ENCODE data around the gene ESR2. TPM values are rescaled to one million over a fixed set of nuclear protein-coding genes. Genes with fewer than 3 reads are reported as not detected.

The ESR2 gene
- total and polyA plus RNA-seq, 2 experiments from 2014 or later, result 1.00 TPM; not detected in 1

GRCh38 chr14:64174922-64175782, 119.0 kb downstream of the ESR2 start:
- Histone ChIP-seq H4K20me1 (ENCODE audit: insufficient read depth, poor library complexity, severe bottlenecking) (no peaks in the 10 kb centered on the region), H3K9me3 (ENCODE audit: low read depth) (no peaks in the 10 kb centered on the region), H3K4me3 (no peak overlapping the region), H2AFZ (no peak overlapping the region), H3K27ac (no peak overlapping the region), H3K4me2 (no peak overlapping the region), H3K27me3 (no peaks in the 10 kb centered on the region), H3K36me3 (replicated peaks; ENCODE audit: insufficient read depth, low read depth) (no peaks in the 10 kb centered on the region), H3K9me2 (replicated peaks; ENCODE audit: insufficient read depth) (no peaks in the 10 kb centered on the region), H3K79me2 (no peaks in the 10 kb centered on the region), H3K4me1 (ENCODE audit: insufficient read depth) (no peaks in the 10 kb centered on the region)
- no peak for TF ChIP-seq EZH2 (IDR thresholded peaks at IDR 0.05; ENCODE audit: borderline replicate concordance)
- no peak for TF ChIP-seq EZH2phosphoT487 (IDR thresholded peaks at IDR 0.05; ENCODE audit: low read depth, severe bottlenecking, unreplicated experiment)
- TF ChIP-seq, protein P1, sequence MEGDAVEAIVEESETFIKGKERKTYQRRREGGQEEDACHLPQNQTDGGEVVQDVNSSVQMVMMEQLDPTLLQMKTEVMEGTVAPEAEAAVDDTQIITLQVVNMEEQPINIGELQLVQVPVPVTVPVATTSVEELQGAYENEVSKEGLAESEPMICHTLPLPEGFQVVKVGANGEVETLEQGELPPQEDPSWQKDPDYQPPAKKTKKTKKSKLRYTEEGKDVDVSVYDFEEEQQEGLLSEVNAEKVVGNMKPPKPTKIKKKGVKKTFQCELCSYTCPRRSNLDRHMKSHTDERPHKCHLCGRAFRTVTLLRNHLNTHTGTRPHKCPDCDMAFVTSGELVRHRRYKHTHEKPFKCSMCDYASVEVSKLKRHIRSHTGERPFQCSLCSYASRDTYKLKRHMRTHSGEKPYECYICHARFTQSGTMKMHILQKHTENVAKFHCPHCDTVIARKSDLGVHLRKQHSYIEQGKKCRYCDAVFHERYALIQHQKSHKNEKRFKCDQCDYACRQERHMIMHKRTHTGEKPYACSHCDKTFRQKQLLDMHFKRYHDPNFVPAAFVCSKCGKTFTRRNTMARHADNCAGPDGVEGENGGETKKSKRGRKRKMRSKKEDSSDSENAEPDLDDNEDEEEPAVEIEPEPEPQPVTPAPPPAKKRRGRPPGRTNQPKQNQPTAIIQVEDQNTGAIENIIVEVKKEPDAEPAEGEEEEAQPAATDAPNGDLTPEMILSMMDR (IDR thresholded peaks at IDR 0.05; ENCODE audit: poor library complexity), result no peak
- 96% methylated on average over 2 of the region's 2 CpGs for WGBS (ENCODE audit: low lambda C conversion rate, missing lambda C conversion rate)
- DNase-seq (ENCODE audit: low spot score), result no peak

DNA sequence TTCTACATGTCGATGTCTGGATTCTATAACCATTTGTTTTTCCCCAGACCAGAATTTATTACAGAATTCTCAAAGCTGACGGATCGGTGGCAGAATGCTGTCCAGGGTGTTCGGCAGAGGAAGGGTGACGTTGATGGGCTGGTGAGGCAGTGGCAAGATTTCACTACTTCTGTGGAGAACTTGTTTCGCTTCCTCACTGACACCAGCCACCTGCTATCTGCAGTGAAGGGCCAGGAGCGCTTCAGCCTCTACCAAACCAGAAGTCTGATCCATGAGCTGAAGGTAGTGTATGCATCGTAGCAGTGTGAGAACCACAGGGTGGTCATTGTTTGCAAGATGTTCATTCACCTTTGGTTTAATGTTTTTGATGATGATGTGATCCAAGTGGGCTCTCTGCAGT, 124.0 kb downstream of the ESR2 start:
- H3K36me3 ChIP-seq (replicated peaks; ENCODE audit: insufficient read depth, low read depth), result no peaks in the 10 kb centered on the region
- 97% methylated on average over 8 of the region's 8 CpGs for WGBS (ENCODE audit: low lambda C conversion rate, missing lambda C conversion rate)
- DNase-seq (ENCODE audit: low spot score), result no peak

DNA sequence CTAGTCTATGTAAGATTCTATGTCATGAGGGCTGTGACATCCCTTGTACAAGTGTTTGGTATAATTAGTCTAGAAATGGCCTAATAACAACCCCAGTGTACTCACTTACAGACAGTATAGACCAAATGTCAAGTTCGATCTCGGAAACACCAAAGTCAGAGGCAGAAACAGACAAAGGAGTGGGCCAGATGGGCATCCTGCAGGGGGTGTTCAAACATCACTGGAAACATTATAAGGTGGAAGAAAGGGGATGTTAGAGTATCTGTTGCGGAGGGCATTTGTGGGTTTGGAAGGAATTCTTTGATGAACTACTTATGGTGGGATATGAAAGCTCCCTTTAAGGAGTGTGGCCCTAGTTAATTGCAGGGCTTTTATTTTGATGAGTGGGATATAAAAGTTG, 134.6 kb downstream of the ESR2 start:
- no peak for DNase-seq (ENCODE audit: low spot score)
- Histone ChIP-seq H4K20me1 (ENCODE audit: insufficient read depth, poor library complexity, severe bottlenecking) (no peaks in the 10 kb centered on the region), H3K36me3 (replicated peaks; ENCODE audit: insufficient read depth, low read depth) (no peaks in the 10 kb centered on the region)

More for the DNA sequence above, 124.0 kb downstream of the ESR2 start:
- no peaks in the 10 kb centered on the region for H3K9me2 ChIP-seq (replicated peaks; ENCODE audit: insufficient read depth)
- TF ChIP-seq EZH2phosphoT487 (IDR thresholded peaks at IDR 0.05; ENCODE audit: low read depth, severe bottlenecking, unreplicated experiment), result no peak
- TF ChIP-seq, protein P1 (IDR thresholded peaks at IDR 0.05; ENCODE audit: poor library complexity), result no peak
- H2AFZ ChIP-seq, result no peak overlapping the region
- no peaks in the 10 kb centered on the region for H4K20me1 ChIP-seq (ENCODE audit: insufficient read depth, poor library complexity, severe bottlenecking)
- no peaks in the 10 kb centered on the region for H3K79me2 ChIP-seq
- no peaks in the 10 kb centered on the region for H3K9me3 ChIP-seq (ENCODE audit: low read depth)
- H3K27me3 ChIP-seq, result no peaks in the 10 kb centered on the region
- no peak overlapping the region for H3K27ac ChIP-seq
- no peak overlapping the region for H3K4me2 ChIP-seq
- H3K4me3 ChIP-seq, result no peak overlapping the region
- no peaks in the 10 kb centered on the region for H3K4me1 ChIP-seq (ENCODE audit: insufficient read depth)

More for the DNA sequence above, 134.6 kb downstream of the ESR2 start:
- Histone ChIP-seq H3K4me1 (ENCODE audit: insufficient read depth) (no peaks in the 10 kb centered on the region), H2AFZ (no peak overlapping the region), H3K9me3 (ENCODE audit: low read depth) (no peaks in the 10 kb centered on the region), H3K4me2 (no peak overlapping the region), H3K4me3 (no peak overlapping the region), H3K27me3 (no peaks in the 10 kb centered on the region), H3K27ac (no peak overlapping the region), H3K79me2 (no peaks in the 10 kb centered on the region), H3K9me2 (replicated peaks; ENCODE audit: insufficient read depth) (no peaks in the 10 kb centered on the region)
- TF ChIP-seq EZH2phosphoT487 (IDR thresholded peaks at IDR 0.05; ENCODE audit: low read depth, severe bottlenecking, unreplicated experiment) (no peak), EZH2 (IDR thresholded peaks at IDR 0.05; ENCODE audit: borderline replicate concordance) (no peak)
- TF ChIP-seq, protein P1 (IDR thresholded peaks at IDR 0.05; ENCODE audit: poor library complexity), result no peak
- WGBS (ENCODE audit: low lambda C conversion rate, missing lambda C conversion rate), result 95% methylated on average over 3 of the region's 3 CpGs

All from hepatocyte (in vitro differentiated cells).